H1 (cell line): ENCODE results near the gene PDCD7. TPM values are rescaled to one million over a fixed set of nuclear protein-coding genes. Genes with fewer than 3 reads are reported as not detected.

Experiments used
- CHD7 ChIP-seq: fragments of 300-600 bp; sonication (generic); IDR thresholded peaks from 2 replicates; pipeline ENCODE4 v1.7.1; 2012; ENCODE audit warnings: low read length, moderate library complexity, mild to moderate bottlenecking, inconsistent platforms; ENCODE audit not compliant: insufficient replicate concordance
- EP300 ChIP-seq, 2 experiments: IDR thresholded peaks; 1 replicate in 1 of 2; 2 replicates in 1 of 2; pipeline ENCODE4 v1.6.1; 2011 to 2012; ENCODE audit warnings: low read depth in 2 of 2, low read length in 2 of 2, mild to moderate bottlenecking in 2 of 2, borderline replicate concordance in 1 of 2, inconsistent platforms in 1 of 2, moderate library complexity in 1 of 2
- JUN ChIP-seq: IDR thresholded peaks from 2 replicates; pipeline ENCODE4 v1.6.1; 2011; ENCODE audit warnings: low read depth, mild to moderate bottlenecking, improper control_type of control experiment, low read length
- POLR2A ChIP-seq, 2 experiments: IDR thresholded peaks; 1 replicate in 1 of 2; 2 replicates in 1 of 2; pipeline ENCODE4 v1.6.1; 2011; ENCODE audit warnings: low read depth in 2 of 2, low read length in 2 of 2, mild to moderate bottlenecking in 2 of 2; ENCODE audit errors: control extremely low read depth in 1 of 2
- POU5F1 ChIP-seq: IDR thresholded peaks from 2 replicates; pipeline ENCODE4 v1.6.1; 2011; ENCODE audit warnings: low read depth, mild to moderate bottlenecking, low read length, moderate library complexity
- RNF2 ChIP-seq: fragments of 200-900, 300-1000 bp; sonication (generic); IDR thresholded peaks from 2 replicates; pipeline ENCODE4 v1.7.1; 2016; ENCODE audit warnings: borderline replicate concordance, low read depth, mild to moderate bottlenecking, antibody characterized with exemption, low read length; ENCODE audit not compliant: poor library complexity, severe bottlenecking; ENCODE audit errors: missing control alignments
- TCF12 ChIP-seq: IDR thresholded peaks from 2 replicates; pipeline ENCODE4 v1.6.1; 2011; ENCODE audit warnings: low read depth, mild to moderate bottlenecking, low read length
- polyA plus RNA-seq, 7 experiments: library from polyadenylated mRNA; depleted of rRNA in 3 of 7; stranded (reverse) in 5 of 7; unstranded in 2 of 7; fragments of >200 nt in 5 of 7; fragments of 200-250 nt in 2 of 7; gene quantifications; 1 replicate in 5 of 7; 2 replicates in 1 of 7; 4 replicates in 1 of 7; pipeline versions ENCODE4 v1.2.1 to v1.2.3, GENCODE V29; 2011 to 2013; ENCODE audit warnings: missing spikeins in 2 of 7, mixed read lengths in 2 of 7
- total RNA-seq: library from RNA; stranded (reverse); fragmentation: NEBNext Ultra II Directional; extraction: Animal tissue kit (Norgen Biotek cat#: 25700); gene quantifications from 2 replicates; pipeline ENCODE4 v1.2.1, GENCODE V29; 2021

Gene PDCD7
- total and polyA plus RNA-seq, 2 of the 8 experiments (the other 6 are each of a cell fraction or from before 2014, with no cell fraction given), result 11.5 to 25.6 TPM

GRCh38 chr15:65076486-65077290, 56.9 kb downstream of the PDCD7 start, which contains the start of gene KBTBD13 (continued):
- no peak for TF ChIP-seq CHD7
- no peak for TF ChIP-seq TCF12
- no peak for TF ChIP-seq JUN
- no peak for TF ChIP-seq POU5F1
- TF ChIP-seq RNF2, result no peak
- no peak for TF ChIP-seq POLR2A (IDR thresholded peaks at IDR 0.05; ENCODE audit: control extremely low read depth in 1 of 2, low read depth in 2 of 2, low read length in 2 of 2)
- no peak for TF ChIP-seq EP300 (IDR thresholded peaks at IDR 0.05; ENCODE audit: borderline replicate concordance in 1 of 2, low read depth in 2 of 2, low read length in 2 of 2)
- TF ChIP-seq, all 59 proteins: peak for 0
